ENCODE results near the gene SH3BGRL3.
A peak's percentile ranks its signal among the peaks of the same experiment; 100 is the strongest.
"Not testable (repeated sequence)": the region's sequence is repeated elsewhere in the genome, so short reads cannot be mapped to it uniquely, and the experiment has no call there.

The SH3BGRL3 gene

DNA sequence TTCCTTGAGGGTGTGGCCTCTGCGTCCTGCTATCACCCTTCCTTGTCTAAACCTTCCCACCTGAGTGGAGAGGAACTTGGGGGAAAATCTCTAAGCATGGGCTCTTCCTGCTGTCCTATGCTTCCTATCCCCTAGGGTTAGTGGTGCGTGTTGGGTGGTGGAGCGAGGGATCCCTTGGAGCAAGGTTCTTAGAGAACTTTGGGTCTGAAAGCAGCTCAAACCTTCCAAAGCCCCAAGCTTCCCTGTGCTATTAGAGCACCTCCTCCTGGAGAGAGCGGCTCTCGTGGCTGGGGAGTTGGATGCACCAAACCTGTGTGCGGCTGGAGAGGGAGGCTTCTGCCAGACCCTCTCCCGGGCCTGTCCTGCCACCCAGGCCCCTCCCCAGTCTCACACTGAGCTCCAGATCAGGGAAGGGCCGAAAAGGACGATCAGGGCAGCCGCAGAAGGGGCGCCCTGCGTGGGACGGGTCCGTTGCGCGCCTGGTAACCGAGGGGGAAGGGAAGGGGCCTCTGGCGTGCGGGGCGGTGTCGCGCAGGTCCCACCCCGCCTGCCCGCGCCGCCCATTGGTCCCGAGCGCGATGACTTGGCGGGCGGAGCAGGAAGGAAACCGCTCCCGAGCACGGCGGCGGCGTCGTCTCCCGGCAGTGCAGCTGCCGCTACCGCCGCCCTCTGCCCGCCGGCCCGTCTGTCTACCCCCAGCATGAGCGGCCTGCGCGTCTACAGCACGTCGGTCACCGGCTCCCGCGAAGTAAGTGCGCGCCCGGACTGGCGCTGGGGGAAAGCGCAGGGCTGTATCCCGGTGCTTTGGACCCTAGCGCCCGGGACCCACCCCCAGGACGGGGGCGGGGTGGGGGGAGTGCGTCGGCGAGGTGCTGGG is at the start of gene SH3BGRL3:
Gene SH3BGRL3 (plus strand): TSS at position 631 of the 877 bp plus-strand sequence. CDS start 70 bp downstream, at position 701.
- in situ Hi-C loops (cut with MboI; ENCODE audit: low pct_unique_long_range_greater_than_20kb, low sequenced_read_pairs, unreplicated experiment) = no loop called here
- TF ChIP-seq, protein P1, sequence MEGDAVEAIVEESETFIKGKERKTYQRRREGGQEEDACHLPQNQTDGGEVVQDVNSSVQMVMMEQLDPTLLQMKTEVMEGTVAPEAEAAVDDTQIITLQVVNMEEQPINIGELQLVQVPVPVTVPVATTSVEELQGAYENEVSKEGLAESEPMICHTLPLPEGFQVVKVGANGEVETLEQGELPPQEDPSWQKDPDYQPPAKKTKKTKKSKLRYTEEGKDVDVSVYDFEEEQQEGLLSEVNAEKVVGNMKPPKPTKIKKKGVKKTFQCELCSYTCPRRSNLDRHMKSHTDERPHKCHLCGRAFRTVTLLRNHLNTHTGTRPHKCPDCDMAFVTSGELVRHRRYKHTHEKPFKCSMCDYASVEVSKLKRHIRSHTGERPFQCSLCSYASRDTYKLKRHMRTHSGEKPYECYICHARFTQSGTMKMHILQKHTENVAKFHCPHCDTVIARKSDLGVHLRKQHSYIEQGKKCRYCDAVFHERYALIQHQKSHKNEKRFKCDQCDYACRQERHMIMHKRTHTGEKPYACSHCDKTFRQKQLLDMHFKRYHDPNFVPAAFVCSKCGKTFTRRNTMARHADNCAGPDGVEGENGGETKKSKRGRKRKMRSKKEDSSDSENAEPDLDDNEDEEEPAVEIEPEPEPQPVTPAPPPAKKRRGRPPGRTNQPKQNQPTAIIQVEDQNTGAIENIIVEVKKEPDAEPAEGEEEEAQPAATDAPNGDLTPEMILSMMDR (IDR thresholded peaks at IDR 0.05; ENCODE audit: extremely low read depth, insufficient read depth, missing control alignments) = peak; percentile 44
- peak; percentile 96 for DNase-seq (ENCODE audit: low spot score)

DNA sequence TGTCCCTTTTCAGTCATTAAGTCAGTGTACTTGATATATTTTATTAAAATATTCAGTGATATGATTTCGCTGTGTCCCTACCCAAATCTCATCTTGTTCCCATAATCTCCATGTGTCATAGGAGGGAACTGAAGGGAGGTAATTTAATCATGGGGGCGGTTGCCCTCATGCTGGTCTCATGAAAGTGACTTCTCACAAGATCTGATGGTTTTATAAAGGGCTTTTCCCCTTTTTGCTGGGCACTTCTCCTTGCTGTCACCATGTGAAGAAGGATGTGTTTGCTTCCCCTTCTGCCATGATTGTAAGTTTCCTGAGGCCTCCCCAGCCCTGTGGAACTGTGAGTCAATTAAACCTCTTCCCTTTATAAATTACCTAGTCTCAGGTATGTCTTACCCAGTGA is 49.2 kb upstream of the SH3BGRL3 start:
- in situ Hi-C loops (cut with MboI; ENCODE audit: low pct_unique_long_range_greater_than_20kb, low sequenced_read_pairs, unreplicated experiment); DNase-seq (ENCODE audit: low spot score): not testable (repeated sequence)

DNA sequence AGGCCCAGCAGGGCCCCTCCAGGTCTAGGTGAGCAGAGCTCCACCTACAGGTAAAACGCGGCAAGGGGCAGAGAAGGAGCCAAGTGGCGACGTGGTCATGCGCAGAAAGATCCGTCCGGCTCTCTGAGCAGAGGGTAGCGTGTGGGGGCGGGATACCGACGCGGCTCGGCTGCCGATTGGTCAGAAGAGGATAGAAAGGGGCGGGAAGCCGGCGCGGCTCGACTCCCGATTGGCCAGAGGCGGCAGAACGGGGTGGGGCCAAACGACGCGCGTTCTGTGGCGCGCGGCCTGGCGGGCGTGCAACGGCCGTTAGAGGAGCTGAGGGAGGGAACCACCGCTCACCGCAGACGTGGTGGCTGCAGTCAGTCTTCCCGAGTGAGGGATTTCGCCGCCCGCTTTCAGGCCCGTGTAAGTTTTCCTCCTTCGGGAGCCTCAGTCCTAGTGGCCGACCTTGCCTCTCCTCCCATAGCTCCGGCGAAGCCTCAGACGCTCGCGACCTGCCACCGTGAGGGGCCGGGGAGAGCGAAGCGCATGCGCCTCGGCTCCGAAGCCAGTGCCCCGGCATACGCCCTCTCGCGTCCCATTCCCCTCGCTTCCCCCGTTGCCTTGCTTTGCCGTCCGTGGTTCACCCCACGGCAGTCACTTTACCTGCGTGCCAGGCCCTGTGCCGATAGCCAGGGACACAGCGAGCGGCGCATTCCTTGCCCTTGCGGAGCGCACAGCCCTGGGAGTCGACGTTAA is 45.8 kb upstream of the SH3BGRL3 start, which contains the start of gene CEP85:
Gene CEP85 (plus strand): TSS at position 298 of the 741 bp plus-strand sequence. CDS start 5,584 bp downstream, outside the sequence.
- TF ChIP-seq, protein P1 (IDR thresholded peaks at IDR 0.05; ENCODE audit: extremely low read depth, insufficient read depth, missing control alignments) = peak; percentile 97
- peak; percentile 99 for DNase-seq (ENCODE audit: low spot score)
- in situ Hi-C loops (cut with MboI; ENCODE audit: low pct_unique_long_range_greater_than_20kb, low sequenced_read_pairs, unreplicated experiment) = no loop called here

DNA sequence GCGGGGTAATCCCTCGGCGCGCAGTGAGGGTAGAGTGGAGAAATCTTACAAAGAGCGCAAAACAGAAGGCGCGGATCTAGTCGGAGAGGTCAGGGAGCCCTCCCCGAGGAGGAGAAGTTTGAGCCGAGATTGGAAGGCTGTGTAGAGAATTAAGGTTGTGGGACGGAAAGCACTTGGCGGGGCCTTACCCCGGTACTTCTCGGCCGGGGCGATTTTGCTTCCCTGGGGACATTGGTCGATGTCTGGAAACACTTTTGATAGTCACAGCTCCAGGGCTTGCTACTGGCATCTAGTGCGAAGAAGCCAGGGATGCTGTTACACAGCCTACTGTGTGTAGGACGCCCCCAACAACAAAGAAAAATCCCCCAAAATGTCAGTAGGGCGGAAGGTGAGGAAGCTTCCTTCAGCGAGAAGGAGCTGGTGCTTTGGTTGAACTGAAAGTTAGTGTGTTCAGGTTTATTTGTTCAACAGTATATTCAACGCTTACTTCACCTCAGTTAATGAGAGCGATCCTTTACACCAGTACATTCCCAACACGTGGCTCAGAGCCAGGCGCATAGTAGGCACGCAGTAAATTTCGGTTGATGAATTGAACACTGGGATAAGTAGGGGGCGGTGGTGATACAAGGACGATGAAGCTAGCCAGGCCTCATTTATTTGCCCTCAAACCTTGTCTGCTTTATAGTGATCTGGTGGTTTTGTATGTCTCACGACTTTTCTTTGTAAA is 45.1 kb upstream of the SH3BGRL3 start:
- in situ Hi-C loops (cut with MboI; ENCODE audit: low pct_unique_long_range_greater_than_20kb, low sequenced_read_pairs, unreplicated experiment) = no loop called here
- no peak for DNase-seq (ENCODE audit: low spot score)
- TF ChIP-seq, protein P1 (IDR thresholded peaks at IDR 0.05; ENCODE audit: extremely low read depth, insufficient read depth, missing control alignments) = peak; percentile 30

DNA sequence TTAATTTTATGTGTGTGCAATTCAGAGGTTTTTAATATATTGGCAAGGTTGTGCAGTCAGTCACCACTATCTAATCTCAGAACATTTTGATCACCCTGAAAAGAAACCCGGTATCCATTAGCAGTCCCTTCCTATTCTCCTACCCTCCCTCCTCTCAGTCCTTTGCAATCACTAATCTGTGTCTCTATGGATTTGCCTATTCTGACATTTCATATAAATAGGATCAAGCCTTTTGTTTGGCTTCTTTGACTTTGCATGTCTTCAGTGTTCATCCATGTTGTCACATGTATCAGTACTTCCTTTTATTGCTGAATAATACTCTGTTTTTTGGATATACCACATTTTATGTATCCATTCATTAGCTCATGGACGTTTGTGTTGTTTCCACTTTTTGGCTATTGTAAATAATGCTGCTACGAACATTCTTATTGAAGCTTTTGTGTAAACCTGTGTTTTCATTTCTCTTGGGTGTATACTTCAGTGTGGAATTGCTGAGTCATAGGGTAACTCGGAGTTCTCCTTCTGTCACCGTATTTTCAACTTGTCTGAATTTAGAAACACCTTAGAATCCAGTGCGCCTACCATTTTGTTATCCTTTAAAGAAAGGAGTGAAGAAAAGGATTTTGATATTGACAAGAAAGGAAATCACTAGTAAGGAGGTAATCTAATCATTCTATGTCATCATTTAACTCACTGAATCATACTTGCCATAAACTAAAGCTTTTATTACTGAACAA is 42.5 kb upstream of the SH3BGRL3 start:
- DNase-seq (ENCODE audit: low spot score) = no peak
- TF ChIP-seq, protein P1 (IDR thresholded peaks at IDR 0.05; ENCODE audit: extremely low read depth, insufficient read depth, missing control alignments) = no peak
- in situ Hi-C loops (cut with MboI; ENCODE audit: low pct_unique_long_range_greater_than_20kb, low sequenced_read_pairs, unreplicated experiment) = no loop called here

DNA sequence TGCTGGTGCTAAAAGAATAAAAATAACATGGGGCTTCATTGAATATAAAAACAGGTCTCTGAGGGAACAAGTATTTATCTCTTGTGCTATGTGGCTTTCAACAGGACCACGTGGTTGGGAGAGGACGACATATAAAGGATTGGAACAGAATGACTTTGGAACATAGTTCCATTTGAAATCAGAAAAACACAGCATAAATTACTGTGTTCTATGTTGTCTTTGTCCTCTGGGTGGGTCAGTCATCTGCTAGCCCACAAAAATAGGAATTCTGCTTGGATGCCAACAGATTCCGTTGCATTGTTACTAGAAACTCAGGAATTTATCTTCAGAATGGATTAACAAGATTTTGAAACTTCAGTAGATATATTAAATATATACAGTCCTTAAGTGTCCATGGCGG is 40.0 kb upstream of the SH3BGRL3 start:
- in situ Hi-C loops (cut with MboI; ENCODE audit: low pct_unique_long_range_greater_than_20kb, low sequenced_read_pairs, unreplicated experiment) = no loop called here
- DNase-seq (ENCODE audit: low spot score) = no peak

More for the DNA sequence above, 40.0 kb upstream of the SH3BGRL3 start:
- TF ChIP-seq, protein P1 (IDR thresholded peaks at IDR 0.05; ENCODE audit: extremely low read depth, insufficient read depth, missing control alignments) = no peak

Measured in GM13977 (cell line).